Heart left ventricle (tissue), 13 donors: ENCODE measurements around the gene CLPTM1L.

Experiments
- CTCF ChIP-seq, 12 donors: fragments of 200-600 bp; sonication (generic) in 4 of 12; IDR thresholded peaks; one replicate each; pipeline versions ENCODE4 v1.5.0 to v1.8.0; 2018 to 2022; ENCODE audit warnings: antibody characterized with exemption in 12 of 12, mild to moderate bottlenecking in 5 of 12
- POLR2A ChIP-seq, 2 donors: fragments of 450-650 bp; IDR thresholded peaks; one replicate each; pipeline ENCODE4 v1.6.1; 2017; ENCODE audit warnings: antibody characterized with exemption in 2 of 2, mild to moderate bottlenecking in 2 of 2, moderate library complexity in 2 of 2
- donor health status: ischemic (EF 13 %, LVEDD 7.1; RV severe dilation, severe dysfunction).
- donor health status: DM: no; HTN: yes; CAD: no.
- donor health status: DM: no; HTN: no; CAD: no.
- donor health status: ischemic (EF 25% LVEDD 6.9; RV normal size, moderate dysfunction).
- donor health status: ischemic (EF 25% LVEDD 5.7; RV mildly dilated, moderate dysfunction).
- donor health status: ischemic (EF 35%, LVEDD 5.7; RV mildly dilated, moderate dysfunction).
- donor health status: nonischemic (EF 11% LVEDD 7.7; RV severe dilation, severe dysfunction).
- donor health status: DM: yes; HTN: yes; CAD: no.
- donor health status: PGD.
- donor health status: ischemic (EF 29% LVEDD 5.4; RV normal size, mild dysfunction).
- donor health status: nonischemic (EF 23%, LVEDD 6.1; RV moderate dilation, normal function).

GRCh38 chr5:1282131-1282992 is 62.5 kb downstream of the CLPTM1L start:
- TF ChIP-seq POLR2A (IDR thresholded peaks at IDR 0.05) (no peak), CTCF (IDR thresholded peaks at IDR 0.05) (no peak)
